ENCODE results near the gene ERC2.

Gene ERC2

GRCh38 chr3:55658690-55659562, 809.3 kb downstream of the ERC2 start:
- no peak for DNase-seq (ENCODE audit: low read depth)
- H3K4me3 ChIP-seq (ENCODE audit: low read depth, low read length) = no peak overlapping the region
- TF ChIP-seq, protein P1, sequence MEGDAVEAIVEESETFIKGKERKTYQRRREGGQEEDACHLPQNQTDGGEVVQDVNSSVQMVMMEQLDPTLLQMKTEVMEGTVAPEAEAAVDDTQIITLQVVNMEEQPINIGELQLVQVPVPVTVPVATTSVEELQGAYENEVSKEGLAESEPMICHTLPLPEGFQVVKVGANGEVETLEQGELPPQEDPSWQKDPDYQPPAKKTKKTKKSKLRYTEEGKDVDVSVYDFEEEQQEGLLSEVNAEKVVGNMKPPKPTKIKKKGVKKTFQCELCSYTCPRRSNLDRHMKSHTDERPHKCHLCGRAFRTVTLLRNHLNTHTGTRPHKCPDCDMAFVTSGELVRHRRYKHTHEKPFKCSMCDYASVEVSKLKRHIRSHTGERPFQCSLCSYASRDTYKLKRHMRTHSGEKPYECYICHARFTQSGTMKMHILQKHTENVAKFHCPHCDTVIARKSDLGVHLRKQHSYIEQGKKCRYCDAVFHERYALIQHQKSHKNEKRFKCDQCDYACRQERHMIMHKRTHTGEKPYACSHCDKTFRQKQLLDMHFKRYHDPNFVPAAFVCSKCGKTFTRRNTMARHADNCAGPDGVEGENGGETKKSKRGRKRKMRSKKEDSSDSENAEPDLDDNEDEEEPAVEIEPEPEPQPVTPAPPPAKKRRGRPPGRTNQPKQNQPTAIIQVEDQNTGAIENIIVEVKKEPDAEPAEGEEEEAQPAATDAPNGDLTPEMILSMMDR (IDR thresholded peaks at IDR 0.05; ENCODE audit: control insufficient read depth, extremely low read depth, insufficient read depth) = no peak

DNA sequence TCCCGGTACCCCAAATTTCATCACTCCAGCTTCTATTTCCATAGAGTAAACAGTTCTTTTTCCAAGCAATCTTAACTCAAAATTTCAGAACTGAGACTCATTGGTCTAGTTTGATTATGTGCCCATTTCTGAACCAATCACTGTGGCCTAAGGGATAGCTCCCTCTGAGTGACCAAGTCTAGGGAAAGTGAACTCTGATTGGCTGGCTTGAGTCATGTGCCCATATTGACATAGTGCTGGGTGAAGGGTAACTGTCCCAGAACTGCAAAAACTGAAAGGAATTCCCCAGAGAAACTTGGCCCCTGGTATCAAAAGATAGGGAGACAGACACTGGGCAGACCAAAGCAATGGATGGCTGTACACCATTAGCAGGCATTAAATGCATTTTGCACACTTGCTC, 810.0 kb downstream of the ERC2 start:
- TF ChIP-seq, protein P1 (IDR thresholded peaks at IDR 0.05; ENCODE audit: control insufficient read depth, extremely low read depth, insufficient read depth) = no peak
- no peak overlapping the region for H3K4me3 ChIP-seq (ENCODE audit: low read depth, low read length)
- no peak for DNase-seq (ENCODE audit: low read depth)

DNA sequence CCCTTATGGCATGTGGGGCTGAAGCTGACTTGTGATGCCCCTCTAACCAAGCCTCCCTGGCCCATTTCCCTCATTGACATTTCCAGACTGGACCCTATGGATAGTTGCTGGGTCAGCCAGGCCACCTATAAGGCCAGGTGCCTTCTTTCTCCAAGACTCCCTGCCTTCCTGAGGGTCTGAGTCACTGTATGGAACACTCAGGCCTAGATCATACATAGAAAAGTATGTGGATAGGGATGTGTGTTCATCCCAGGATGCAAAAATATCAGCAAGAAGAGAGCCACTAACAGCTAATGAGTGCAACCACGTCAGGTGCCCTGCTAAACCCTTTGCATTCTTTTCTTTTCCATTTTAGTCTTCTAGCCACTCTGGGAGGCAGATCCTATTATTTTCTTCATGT, 812.7 kb downstream of the ERC2 start:
- no peak overlapping the region for H3K4me3 ChIP-seq (ENCODE audit: low read depth, low read length)
- DNase-seq (ENCODE audit: low read depth) = no peak
- TF ChIP-seq, protein P1 (IDR thresholded peaks at IDR 0.05; ENCODE audit: control insufficient read depth, extremely low read depth, insufficient read depth) = no peak

- DNase-seq (ENCODE audit: low read depth) = no peak
These were observed 814.0 kb downstream of the ERC2 start for GRCh38 chr3:55654123-55654760.

GRCh38 chr3:55651011-55651410, 817.3 kb downstream of the ERC2 start:
- TF ChIP-seq, protein P1 (IDR thresholded peaks at IDR 0.05; ENCODE audit: control insufficient read depth, extremely low read depth, insufficient read depth) = no peak
- H3K4me3 ChIP-seq (ENCODE audit: low read depth, low read length) = no peak overlapping the region
- no peak for DNase-seq (ENCODE audit: low read depth)

More at GRCh38 chr3:55654123-55654760, 814.0 kb downstream of the ERC2 start:
- TF ChIP-seq, protein P1 (IDR thresholded peaks at IDR 0.05; ENCODE audit: control insufficient read depth, extremely low read depth, insufficient read depth) = no peak
- H3K4me3 ChIP-seq (ENCODE audit: low read depth, low read length) = no peak overlapping the region

GRCh38 chr3:55650011-55650410, 818.3 kb downstream of the ERC2 start:
- DNase-seq (ENCODE audit: low read depth) = no peak
- TF ChIP-seq, protein P1 (IDR thresholded peaks at IDR 0.05; ENCODE audit: control insufficient read depth, extremely low read depth, insufficient read depth) = no peak

More at GRCh38 chr3:55650011-55650410, 818.3 kb downstream of the ERC2 start:
- H3K4me3 ChIP-seq (ENCODE audit: low read depth, low read length) = no peak overlapping the region

Data from LNCaP clone FGC (cell line).